Umbilical cord (tissue), 2 donors: ENCODE measurements around the gene SKP1. TPM values are rescaled to one million over a fixed set of nuclear protein-coding genes. Genes with fewer than 3 reads are reported as not detected.
"Not testable (repeated sequence)": the region's sequence is repeated elsewhere in the genome, so short reads cannot be mapped to it uniquely, and the experiment has no call there.

Source experiments
- DNase-seq: peaks from one replicate; pipeline ENCODE4 v3.0.0-alpha.2; 2015; ENCODE audit warnings: low spot score
- total RNA-seq: library from RNA; depleted of rRNA; stranded (reverse); fragments of >200 nt; gene quantifications from one replicate; pipeline ENCODE4 v1.2.3, GENCODE V29; 2014; ENCODE audit warnings: low replicate concordance; ENCODE audit not compliant: insufficient read depth

The SKP1 gene
- total RNA-seq, 1 donor from 2014 or later, result 83.3 TPM

DNA sequence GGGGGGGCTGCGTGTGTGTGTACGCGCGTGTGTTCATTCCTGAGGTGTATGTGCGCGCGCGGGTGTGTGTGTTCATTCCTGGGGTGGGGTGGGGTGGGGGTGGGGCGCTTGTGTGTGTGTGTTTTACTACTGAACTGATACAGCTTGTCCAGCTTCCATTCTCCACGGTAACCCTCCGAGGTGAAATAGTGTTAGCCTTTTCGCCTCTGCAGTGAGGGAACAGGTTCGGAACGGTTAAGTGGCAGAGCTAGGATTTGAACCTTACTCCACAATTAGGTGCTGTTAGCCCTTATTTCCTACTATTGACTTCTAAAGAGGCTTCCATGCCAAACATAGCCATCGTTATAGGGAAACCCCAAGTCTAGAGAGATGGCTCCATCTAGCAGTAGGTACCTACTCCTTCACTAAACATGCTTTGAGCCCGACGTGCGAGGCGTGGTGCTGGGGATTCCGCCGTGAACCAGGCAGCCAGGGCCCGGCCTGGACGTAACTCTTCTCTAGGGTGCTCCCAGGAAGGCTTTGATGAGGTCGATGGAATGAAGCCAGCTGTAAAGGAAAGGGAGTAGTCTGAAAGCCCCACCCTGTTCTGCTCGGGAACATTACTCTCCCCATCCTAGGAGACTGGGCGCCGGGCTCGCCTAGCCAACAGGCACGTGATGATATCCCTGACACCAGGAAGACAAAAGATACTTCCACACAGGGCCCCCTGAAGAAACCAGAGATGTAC is 782 bp upstream of the SKP1 start:
- DNase-seq, result peak; percentile 57

DNA sequence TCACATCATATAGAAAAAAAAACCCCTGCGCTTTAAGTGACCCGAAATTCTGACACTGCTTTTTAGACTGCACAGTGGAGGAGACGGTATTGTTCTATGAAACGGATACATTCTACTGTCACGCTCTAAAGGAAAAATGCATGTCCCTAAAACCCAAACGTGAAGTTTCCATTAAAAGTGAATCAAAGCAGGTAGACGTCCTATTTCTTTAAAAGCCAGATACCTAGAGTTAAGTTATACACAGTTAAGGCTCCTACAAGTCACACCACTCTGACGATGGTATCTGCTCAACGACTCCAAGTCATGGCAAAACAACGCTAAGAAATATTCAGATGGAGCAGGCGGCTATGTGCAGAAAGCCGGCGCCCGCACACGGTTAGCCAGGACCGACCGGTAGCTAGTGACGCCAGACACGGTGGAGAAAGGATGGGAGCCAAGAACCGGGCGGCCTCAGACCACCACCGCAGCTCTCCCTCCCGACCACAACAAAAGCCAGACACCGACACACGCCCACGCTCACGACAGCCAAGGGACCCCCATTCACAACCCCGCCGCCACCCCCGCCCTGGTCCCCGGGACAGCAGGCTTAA is 734 bp downstream of the SKP1 start:
- peak; percentile 30 for DNase-seq

DNA sequence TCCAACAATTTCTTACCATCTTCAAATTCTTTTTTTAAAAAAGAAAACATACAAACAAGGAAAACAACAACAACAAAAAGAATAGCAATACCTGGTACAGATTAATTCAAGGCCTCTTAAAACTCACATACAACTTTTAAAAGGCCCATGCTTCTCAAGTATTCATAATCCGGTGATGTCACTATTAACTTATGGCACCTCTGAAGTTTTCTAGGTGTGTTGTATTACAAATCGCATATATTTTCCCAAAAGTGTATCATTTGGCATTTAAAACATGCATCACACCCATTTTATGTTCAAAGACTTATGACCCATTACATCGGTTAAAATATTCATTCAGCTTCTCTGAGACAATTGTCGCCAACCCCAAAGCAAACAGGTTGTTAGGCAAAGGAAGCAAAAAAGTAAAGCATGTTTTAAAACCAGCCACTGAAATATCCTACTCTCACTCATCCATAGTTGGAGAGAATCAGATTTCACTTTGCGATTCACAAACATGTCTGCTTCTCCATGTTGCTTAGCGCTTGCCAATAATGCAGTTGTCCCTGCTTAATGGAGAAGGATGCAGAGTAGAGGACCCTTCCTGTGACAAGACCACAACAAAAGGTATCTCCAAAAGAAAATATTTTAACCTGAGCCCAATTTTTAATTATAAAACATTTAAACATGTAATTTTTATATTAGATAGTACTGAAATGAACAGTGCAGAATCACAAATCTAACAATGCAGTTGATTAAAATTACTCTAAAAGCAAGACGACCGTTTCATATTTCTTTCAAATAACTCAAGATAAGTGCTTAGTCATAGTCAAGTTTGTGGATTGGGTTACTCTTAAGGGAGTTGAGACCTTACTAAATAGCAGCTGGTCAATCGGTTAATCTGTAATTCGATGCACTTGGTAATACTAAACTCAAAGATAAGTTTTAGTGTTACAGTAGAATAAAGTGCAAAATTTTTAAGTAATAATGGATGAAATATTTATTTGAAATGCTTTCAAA is 1.6 kb downstream of the SKP1 start:
- peak; percentile 44 for DNase-seq

DNA sequence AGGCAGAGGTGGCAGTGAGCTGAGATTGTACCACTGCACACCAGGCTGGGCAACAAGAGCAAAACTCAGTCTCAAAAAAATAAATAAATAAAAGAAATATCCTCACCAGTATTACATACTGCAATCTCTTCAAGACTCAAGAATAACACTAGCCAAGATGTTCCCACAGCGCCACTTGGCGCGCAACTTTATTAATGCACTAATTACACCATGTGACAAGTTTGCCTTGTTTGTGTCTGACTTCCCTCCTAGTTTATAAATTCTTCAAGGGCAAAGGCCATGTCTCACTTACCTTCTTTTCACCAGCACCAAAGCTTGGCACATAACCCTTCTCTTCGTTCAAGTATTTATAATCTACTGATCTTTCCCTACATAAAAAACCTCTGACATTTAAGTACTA is 4.8 kb downstream of the SKP1 start:
- DNase-seq, result no peak

DNA sequence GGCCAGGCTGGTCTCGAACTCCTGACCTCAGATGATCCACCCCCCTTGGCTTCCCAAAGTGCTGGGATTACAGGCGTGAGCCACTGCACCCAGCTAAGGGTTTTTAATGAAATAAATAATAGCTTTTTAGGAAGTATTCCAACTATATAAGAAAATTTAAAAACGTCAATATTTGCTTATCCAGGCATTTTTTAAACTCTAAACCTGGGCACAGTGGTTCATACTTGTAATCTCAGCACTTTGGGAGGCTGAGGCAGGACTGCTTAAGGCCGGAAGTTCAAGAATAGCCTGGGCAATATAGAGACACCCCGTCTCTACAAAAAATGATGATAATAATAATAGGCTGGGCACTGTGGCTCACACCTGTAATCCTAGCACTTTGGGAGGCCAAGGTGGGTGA is 14.2 kb downstream of the SKP1 start:
- no peak for DNase-seq

DNA sequence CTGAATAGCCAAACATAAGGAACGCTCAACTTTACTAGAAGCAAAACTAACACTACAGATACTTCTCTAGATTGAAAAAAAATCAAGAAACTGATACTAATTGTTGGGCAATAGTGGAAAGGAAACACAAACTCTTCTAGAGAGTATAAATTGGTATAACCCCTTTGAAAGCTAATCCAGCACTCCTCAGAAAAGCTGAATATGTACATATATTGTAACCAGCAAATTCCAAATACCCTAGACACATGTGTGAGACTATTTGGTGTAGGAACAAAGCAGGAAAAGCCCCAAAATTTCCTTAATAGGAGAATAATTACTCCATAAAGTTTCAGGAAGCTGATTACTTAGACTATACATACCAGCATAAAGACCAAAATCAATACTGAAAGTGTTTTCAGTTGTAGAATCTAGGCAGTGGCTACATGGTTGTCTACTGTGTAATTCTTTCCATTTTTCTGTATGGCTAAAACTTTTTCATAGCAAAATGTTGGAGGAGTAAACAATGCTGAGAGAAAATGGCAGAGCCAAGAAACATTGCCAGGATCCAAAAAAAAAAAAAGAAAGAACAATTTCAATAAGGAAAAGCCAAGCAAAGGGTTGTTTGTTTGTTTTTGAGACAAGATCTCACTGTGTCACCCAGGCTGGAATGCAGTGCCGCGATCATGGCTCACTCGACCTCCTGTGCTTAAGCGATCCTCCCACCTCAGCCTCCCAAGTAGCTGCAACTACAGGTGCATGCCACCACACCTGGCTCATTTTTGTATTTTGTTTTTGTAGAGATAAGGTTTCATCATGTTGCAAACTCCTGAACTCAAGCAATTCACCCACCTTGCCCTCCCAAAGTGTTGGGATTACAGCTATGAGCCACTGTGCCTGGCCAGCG is 15.0 kb downstream of the SKP1 start:
- DNase-seq, result no peak

DNA sequence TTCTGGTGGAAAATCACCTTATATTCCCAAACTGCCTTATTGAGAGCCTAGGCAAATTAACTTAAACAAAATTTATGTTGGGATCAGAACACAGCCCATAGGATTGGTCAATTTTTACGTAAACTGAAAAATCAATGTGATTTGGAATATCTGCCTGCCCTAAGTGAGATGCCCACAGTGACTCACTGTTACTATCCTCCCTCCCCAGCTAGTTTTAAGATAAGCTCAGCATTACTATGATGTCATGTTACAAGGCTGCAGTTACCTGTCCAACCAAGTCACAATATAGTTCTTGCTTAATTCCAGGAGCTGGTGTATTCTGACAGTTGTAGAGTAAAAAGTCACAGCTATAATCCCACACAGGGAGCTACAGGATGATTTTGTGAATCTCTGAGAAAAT is 23.1 kb downstream of the SKP1 start:
- no peak for DNase-seq

DNA sequence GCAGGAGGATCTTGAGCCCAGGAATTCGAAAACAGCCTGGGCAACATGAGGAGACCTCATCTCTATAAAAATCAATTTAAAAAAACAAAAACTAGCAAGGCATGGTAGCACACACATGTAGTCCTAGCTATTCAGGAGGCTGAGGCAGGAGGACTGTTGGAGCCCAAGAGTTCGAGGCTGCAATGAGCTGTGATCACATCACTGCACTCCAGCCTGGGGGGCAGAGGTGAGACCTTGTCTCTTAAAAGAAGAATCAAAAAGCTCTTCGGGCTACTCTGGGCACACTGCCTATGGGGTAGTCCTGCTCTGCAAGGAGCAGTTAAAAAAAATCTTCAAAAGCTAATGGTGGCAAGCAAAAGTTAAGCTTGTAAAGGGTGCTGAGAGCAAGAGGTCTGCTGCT is 23.5 kb downstream of the SKP1 start:
- DNase-seq, result no peak

DNA sequence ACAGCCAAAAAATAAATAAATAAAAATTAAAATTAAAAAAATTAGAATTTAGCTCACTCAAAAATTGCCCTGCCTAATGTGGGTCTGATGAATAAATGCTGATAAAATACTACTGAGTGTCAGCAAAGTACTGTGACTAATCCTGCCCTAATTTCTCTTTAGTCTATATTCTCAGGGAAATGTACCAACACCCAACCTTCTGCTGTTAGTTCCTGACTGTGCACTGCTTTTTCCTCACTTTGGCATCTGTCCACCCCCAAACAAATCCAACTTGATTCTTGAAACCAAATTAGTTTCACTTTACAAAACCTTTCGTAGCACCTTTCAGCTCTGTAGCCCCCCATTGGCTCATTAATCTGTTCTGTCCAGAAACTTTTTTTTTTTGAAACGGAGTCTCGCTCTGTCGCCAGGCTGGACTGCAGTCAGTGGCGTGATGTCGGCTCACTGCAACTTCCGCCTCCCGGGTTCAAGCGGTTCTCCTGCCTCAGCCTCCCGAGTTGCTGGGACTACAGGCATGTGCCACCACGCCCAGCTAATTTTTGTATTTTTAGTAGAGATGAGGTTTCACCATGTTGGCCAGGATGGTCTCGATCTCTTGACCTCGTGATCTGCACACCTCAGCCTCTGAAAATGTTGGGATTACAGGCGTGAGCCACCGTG is 24.4 kb downstream of the SKP1 start:
- DNase-seq, result not testable (repeated sequence)

DNA sequence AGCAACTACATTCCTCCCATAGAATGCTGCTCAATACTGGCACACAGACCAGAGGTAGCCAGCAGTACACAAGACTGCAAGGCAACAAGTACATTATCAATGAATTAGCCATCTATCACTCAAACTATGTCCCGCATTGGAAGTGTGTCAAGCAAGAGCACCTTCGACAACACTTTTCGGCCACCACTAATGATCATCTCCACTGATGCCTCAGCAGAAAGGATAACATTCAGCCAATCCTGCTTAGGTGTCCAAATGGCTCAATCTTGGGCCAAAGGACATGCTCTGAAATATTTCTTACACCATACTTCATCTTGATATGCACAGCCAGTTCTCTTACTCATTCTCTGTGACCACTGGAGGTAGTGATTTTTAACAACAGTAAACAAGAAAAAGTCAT is 25.0 kb downstream of the SKP1 start:
- no peak for DNase-seq

DNA sequence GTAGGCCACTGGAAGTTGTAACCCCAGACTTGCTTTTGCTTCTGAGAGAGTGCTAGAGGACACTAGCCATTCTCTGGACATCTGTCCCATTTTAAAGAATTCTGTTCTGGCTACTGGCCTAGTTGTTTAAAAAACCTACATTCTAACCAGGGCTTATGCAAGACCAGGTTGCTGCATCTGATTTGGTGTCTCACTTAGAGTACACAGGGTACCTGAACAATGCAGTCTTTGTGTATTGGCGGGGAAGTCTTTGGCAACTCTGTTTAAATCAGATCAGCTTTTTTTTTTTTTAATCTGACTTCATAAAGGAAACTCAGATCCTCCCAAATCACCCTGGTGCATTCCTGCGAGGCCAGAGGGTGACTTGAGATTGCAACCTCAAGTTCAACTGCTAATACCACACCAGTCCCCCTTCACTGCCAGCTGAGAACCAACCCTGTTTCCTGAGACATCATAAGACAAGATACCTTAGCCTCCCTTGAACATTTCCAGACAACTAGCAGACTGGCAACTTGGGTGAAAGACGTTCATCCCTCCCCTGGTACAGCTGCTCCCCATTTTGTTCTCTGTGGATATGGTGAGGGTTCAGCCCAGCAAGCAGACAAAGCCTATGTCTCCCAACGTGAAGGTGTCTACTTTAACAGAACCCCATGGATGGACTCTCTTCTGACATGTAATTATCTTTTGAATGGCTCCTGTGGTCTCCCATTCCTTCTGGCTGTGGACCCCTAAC is 27.0 kb downstream of the SKP1 start:
- DNase-seq, result no peak

DNA sequence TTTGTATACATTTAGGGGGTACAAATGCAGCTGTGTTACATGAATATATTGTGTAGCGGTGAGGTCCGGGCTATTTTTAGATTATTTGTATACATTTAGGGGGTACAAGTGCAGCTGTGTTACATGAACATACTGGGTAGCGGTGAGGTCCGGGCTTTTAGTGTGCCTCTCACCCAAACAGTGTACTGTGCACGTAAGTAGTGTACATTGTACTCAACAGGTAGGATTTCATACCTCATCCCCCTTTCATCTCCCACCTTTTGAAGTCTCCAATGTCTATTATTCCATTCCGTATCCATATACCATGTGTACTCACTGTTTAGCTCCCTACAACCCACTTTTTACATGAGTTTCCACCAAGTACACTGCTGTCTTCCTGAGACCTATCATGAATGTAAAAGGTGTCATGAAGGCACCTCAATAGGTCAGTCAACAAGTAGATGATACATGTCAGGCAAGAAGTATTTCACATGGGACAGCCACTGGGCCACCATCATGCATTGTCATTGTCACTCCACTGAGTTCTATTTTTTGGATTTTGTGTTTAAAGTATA is 27.7 kb downstream of the SKP1 start:
- DNase-seq, result no peak

DNA sequence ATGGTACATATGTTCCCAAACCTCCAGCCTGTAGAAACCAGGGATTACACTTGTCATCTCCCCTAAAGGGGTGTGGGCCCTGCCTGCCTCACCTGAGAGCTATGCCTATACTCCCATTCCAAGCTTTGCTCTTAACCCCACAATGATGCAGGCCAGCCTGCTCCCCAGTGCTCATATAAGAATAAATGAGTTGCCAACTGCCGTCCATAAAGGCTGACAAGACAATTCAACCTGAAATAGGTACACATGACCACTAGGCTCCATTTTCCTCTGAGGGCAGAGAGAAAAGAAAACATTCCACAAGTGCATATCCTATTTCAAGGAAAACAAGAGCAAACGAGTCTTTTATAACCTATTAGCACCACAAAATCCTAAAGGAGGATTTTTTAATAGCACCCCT is 28.4 kb downstream of the SKP1 start:
- DNase-seq, result no peak

DNA sequence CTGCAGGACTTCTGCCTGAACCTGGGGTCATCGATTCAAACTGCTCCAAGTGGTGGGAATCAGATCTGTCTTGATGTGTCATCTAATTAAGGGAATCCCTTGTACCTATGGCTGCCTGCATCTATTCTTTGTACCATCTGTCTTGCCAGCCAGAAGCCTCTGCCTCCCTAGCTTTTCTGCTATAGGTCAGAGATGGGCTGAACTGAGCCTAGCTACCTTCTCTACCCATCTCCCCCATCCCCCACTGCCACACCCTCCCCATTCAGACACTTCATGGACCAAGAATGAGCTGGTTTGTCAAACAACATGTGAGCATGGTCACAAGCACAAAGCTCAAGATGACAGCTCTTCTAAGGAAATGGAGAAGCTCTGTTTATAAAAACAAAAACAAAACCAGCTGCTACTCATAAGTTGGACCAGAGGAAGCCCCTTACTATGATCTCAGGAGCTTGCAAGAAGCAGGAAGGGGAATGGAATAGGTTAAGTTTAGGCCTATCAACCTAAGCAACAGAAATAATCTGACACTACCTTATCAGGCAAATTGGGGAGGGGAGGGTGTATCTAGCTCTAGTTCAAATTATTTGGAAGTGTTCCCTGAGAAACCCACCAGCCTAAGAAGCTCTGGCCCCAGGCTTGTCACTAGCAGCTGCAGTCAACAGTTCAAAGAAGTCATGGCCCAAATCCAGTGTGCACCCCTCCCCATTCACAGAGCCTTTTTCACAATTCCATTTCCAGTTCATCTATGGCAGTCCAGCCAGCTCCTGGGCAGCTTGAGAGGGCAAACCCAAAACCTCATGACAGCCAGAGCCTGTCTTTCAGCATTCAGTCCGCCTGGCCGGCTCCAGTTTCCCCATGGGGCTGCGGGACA is 29.9 kb downstream of the SKP1 start:
- no peak for DNase-seq

DNA sequence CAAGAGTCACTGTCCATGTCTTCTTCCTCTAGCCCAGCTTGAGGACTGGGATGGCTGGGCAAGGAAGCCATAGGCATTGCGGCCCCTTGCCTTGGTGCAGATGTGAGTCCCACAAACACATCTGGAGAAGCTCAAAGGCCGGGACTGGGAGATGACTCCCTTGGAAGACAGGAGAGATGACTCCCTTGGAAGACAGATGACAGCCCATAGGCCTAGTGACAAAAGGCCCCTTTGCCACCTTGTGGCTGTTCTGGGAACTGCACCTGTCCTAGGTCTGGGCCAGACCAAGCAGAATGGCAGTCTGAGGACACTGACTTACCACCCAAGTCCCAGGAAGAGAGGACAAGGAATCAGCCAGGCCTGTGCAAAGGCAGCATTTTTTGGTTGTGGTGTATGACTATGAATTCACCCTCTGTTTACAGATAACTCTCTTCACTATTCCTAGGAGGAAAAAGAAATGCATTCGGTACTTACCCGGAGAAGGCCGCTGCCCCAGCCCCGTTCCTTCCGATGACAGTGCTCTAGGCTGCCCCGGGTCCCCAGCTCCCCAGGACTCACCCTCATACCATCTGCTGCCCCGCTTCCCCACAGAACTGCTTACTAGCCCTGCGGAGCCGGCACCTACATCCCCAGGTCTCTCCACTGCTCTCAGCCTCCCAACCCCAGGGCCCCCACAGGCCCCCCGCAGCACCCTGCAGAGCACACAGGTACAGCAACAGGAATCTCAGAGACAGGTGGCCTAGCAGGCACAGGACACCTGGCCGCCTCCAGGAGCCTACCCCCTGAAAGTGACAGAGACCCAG is 30.8 kb downstream of the SKP1 start:
- DNase-seq, result peak; percentile 65

DNA sequence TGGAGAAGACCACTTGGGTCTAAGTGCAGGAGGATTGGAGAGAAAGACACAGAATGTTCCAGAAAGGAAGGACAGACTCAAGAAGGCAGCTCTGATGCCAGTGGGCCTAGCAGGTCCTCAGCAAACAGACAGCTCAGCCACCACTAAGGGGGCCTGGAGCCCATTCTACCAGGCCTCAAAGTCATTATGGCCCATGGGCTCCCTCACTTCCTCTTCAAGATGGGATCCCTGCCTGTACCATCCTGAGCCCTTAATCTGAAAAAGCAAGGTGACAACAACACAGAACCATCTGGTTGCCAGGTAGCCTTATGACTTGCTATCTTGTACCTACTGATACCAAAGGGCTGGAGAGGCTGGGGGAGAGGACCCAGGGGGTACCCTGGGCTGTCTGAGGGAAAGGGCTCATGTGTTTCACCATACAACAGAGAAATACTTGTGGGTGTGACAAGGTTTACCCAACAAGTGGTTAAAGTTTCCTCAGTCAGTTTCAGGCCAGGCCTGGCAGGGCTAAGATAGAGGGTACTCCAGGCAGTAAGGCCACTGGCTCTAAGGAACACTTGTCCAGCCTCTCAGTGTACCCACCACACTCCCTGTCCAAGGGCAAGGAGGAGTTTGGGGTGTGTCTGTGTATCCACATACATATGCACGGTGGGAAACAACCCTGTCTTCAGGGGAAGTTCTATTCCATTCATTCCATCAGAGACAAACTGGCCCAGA is 31.6 kb downstream of the SKP1 start:
- DNase-seq, result no peak
